OCI-LY1 (cell line): ENCODE measurements around the gene DPY19L1.
"Not testable (repeated sequence)": the region's sequence is repeated elsewhere in the genome, so short reads cannot be mapped to it uniquely, and the experiment has no call there.

ENCODE experiments used
- H2AFZ ChIP-seq: fragments of 200-600 bp; sonication (generic), shearing (Covaris generic); 2 replicates; pipeline ENCODE4 v1.6.0; 2014; ENCODE audit warnings: antibody characterized with exemption, mild to moderate bottlenecking, low read length
- H3F3A ChIP-seq: fragments of 200-600 bp; sonication (generic), shearing (Covaris generic); 2 replicates; pipeline ENCODE4 v1.6.0; 2014; ENCODE audit warnings: mild to moderate bottlenecking, antibody characterized with exemption, low read length, moderate library complexity; ENCODE audit not compliant: insufficient read depth
- H3K27ac ChIP-seq: fragments of 200-600 bp; sonication (generic); 2 replicates; pipeline ENCODE4 v1.5.1; 2014; ENCODE audit warnings: low read length, mixed run types, mild to moderate bottlenecking, low read depth; ENCODE audit not compliant: poor library complexity, severe bottlenecking
- H3K27me3 ChIP-seq: fragments of 200-600 bp; sonication (generic); 2 replicates; pipeline ENCODE4 v1.6.0; 2014; ENCODE audit warnings: antibody characterized with exemption, mild to moderate bottlenecking, low read length, moderate library complexity; ENCODE audit not compliant: insufficient read depth
- H3K36me3 ChIP-seq: fragments of 200-600 bp; sonication (generic); 2 replicates; pipeline ENCODE4 v1.6.1; 2014; ENCODE audit warnings: mild to moderate bottlenecking, antibody characterized with exemption, low read length, moderate library complexity, mixed read lengths; ENCODE audit not compliant: insufficient read depth
- H3K4me1 ChIP-seq: fragments of 200-600 bp; sonication (generic); 2 replicates; pipeline ENCODE4 v1.5.1; 2014; ENCODE audit warnings: mild to moderate bottlenecking, low read length, moderate library complexity; ENCODE audit not compliant: insufficient read depth, severe bottlenecking
- H3K4me2 ChIP-seq: fragments of 200-600 bp; sonication (generic), shearing (Covaris generic); 2 replicates; pipeline ENCODE4 v1.6.1; 2014; ENCODE audit warnings: low read length
- H3K4me3 ChIP-seq: fragments of 200-600 bp; sonication (generic); 2 replicates; pipeline ENCODE4 v1.5.1; 2014; ENCODE audit warnings: low read length, low read depth, mild to moderate bottlenecking, mixed read lengths; ENCODE audit not compliant: poor library complexity, severe bottlenecking
- H3K79me2 ChIP-seq: fragments of 200-600 bp; shearing (Covaris generic); 2 replicates; pipeline ENCODE4 v1.6.1; 2016; ENCODE audit warnings: mixed run types, low read length, mixed read lengths; ENCODE audit not compliant: insufficient read depth
- H3K9ac ChIP-seq: fragments of 200-600 bp; sonication (generic), shearing (Covaris generic); 2 replicates; pipeline ENCODE4 v1.6.1; 2014; ENCODE audit warnings: mild to moderate bottlenecking, low read length, mixed read lengths
- H3K9me2 ChIP-seq: fragments of 200-600 bp; sonication (generic), shearing (Covaris generic); 2 replicates; pipeline ENCODE4 v1.6.1; 2014; ENCODE audit warnings: low read depth, mild to moderate bottlenecking, low read length, mixed read lengths
- H3K9me3 ChIP-seq: fragments of 200-600 bp; shearing (Covaris generic); 2 replicates; pipeline ENCODE4 v1.6.1; 2014; ENCODE audit warnings: low read length, mixed read lengths
- H4K20me1 ChIP-seq: fragments of 200-600 bp; sonication (generic), shearing (Covaris generic); 2 replicates; pipeline ENCODE4 v1.6.0; 2016; ENCODE audit warnings: mild to moderate bottlenecking, low read length; ENCODE audit not compliant: insufficient read depth
- CTCF ChIP-seq: fragments of 200-600 bp; sonication (generic), shearing (Covaris generic); IDR thresholded peaks from 2 replicates; pipeline ENCODE4 v1.5.1; 2017; ENCODE audit warnings: mild to moderate bottlenecking, antibody characterized with exemption, low read length, moderate library complexity, mixed read lengths
- EZH2 ChIP-seq: fragments of 200-600 bp; sonication (generic), shearing (Covaris generic); IDR thresholded peaks from 2 replicates; pipeline ENCODE4 v1.8.0; 2017; ENCODE audit warnings: borderline replicate concordance, mixed run types, mild to moderate bottlenecking, antibody characterized with exemption, low read length, moderate library complexity, mixed read lengths

The DPY19L1 gene

GRCh38 chr7:34995757-34996156 lies 41.5 kb downstream of the DPY19L1 start:
- H4K20me1 ChIP-seq = no peaks in the 10 kb centered on the region
- peaks cover 7% of the 10 kb centered on the region for H3K4me1 ChIP-seq
- H3K9me3 ChIP-seq = no peaks in the 10 kb centered on the region
- H3K9me2 ChIP-seq = no peaks in the 10 kb centered on the region
- H3K4me3 ChIP-seq = no peak overlapping the region
- no peaks in the 10 kb centered on the region for H3K79me2 ChIP-seq
- H3K27ac ChIP-seq = no peak overlapping the region
- H2AFZ ChIP-seq = no peak overlapping the region
- H3K9ac ChIP-seq = no peak overlapping the region
- TF ChIP-seq EZH2 (no peak), CTCF (no peak)
- H3F3A ChIP-seq = no peaks in the 10 kb centered on the region
- H3K27me3 ChIP-seq = no peaks in the 10 kb centered on the region
- no peaks in the 10 kb centered on the region for H3K36me3 ChIP-seq
- H3K4me2 ChIP-seq = no peak overlapping the region

GRCh38 chr7:34991938-34992840 lies 45.1 kb downstream of the DPY19L1 start:
- Histone ChIP-seq H4K20me1 (no peaks in the 10 kb centered on the region), H3K9ac (no peak overlapping the region), H3K9me2 (no peaks in the 10 kb centered on the region), H3K27me3 (no peaks in the 10 kb centered on the region), H3F3A (no peaks in the 10 kb centered on the region), H3K79me2 (no peaks in the 10 kb centered on the region), H3K4me1 (peaks cover 7% of the 10 kb centered on the region), H3K27ac (no peak overlapping the region), H3K4me2 (no peak overlapping the region), H3K9me3 (no peaks in the 10 kb centered on the region), H3K36me3 (no peaks in the 10 kb centered on the region), H2AFZ (no peak overlapping the region), H3K4me3 (no peak overlapping the region)
- TF ChIP-seq CTCF (no peak), EZH2 (no peak)

- not testable (repeated sequence) for H3K4me2 ChIP-seq, H3K9me3 ChIP-seq, H3K27ac ChIP-seq, H3K79me2 ChIP-seq, H3K27me3 ChIP-seq, H3K36me3 ChIP-seq, H2AFZ ChIP-seq, H3F3A ChIP-seq, H4K20me1 ChIP-seq, H3K4me3 ChIP-seq, H3K9ac ChIP-seq, H3K4me1 ChIP-seq, H3K9me2 ChIP-seq
These were observed 48.7 kb downstream of the DPY19L1 start for GRCh38 chr7:34988442-34989125.

GRCh38 chr7:34985155-34985554 lies 52.1 kb downstream of the DPY19L1 start:
- H3K27ac ChIP-seq, H2AFZ ChIP-seq, H3K79me2 ChIP-seq, H4K20me1 ChIP-seq, H3K4me2 ChIP-seq, H3K36me3 ChIP-seq, H3F3A ChIP-seq, H3K9ac ChIP-seq, H3K4me3 ChIP-seq, H3K9me3 ChIP-seq, H3K9me2 ChIP-seq, H3K27me3 ChIP-seq, H3K4me1 ChIP-seq: not testable (repeated sequence)

- not testable (repeated sequence) for H3K9me2 ChIP-seq, H3K4me1 ChIP-seq, H2AFZ ChIP-seq, H4K20me1 ChIP-seq, H3K36me3 ChIP-seq, H3K9ac ChIP-seq, H3K9me3 ChIP-seq, H3K4me3 ChIP-seq, H3K4me2 ChIP-seq, H3K27me3 ChIP-seq, H3K79me2 ChIP-seq, H3K27ac ChIP-seq, H3F3A ChIP-seq
These were observed 53.1 kb downstream of the DPY19L1 start for GRCh38 chr7:34984140-34984539.
